ENCODE measurements around the gene TRNP1.
"Not testable (repeated sequence)": the region's sequence is repeated elsewhere in the genome, so short reads cannot be mapped to it uniquely, and the experiment has no call there.

The TRNP1 gene

GRCh38 chr1:26972821-26973220 lies 20.7 kb upstream of the TRNP1 start:
- no peak for DNase-seq (ENCODE audit: low read depth, low spot score)

DNA sequence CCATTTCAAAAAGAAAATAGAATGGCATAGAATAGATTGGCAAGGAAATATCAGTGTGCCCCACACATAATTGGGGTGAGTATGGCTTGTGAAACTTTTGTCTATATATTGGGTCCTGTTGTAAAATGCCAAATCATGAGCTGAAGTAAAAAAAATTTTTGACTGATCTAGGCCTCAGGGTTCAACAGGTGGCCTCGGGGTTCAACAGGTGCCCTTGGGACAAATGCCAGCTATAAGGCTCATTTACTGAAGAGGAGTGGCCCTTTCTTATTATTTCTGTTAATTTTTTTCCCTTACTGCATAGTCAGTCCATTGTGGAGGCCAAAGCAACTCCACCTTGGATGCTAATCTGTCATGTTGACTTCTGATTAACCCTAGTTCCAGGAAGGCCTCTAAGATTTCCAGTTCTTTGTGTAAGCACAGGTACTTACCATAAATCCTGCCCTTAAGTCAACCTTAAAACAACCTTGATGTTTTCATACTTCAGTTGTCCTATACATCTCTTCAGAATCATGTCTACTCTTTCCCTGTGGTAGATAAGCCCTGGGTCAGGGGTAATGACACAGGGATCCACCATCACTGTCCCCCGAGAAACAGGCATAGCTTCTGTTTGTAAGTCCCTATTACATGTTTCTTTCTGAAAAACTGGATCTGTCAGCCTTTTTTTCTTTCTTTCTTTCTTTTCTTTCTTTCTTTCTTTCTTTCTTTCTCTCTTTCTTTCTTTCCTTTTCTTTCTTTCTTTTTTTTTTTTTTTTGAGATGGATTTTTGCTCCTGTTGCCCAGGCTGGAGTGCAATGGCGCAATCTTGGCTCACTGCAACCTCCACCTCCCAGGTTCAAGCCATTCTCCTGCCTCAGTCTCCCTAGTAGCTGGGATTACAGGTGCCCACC lies 16.6 kb upstream of the TRNP1 start:
- no peak for DNase-seq (ENCODE audit: low read depth, low spot score)

GRCh38 chr1:26978901-26979300 lies 14.6 kb upstream of the TRNP1 start:
- no peak for DNase-seq (ENCODE audit: low read depth, low spot score)

DNA sequence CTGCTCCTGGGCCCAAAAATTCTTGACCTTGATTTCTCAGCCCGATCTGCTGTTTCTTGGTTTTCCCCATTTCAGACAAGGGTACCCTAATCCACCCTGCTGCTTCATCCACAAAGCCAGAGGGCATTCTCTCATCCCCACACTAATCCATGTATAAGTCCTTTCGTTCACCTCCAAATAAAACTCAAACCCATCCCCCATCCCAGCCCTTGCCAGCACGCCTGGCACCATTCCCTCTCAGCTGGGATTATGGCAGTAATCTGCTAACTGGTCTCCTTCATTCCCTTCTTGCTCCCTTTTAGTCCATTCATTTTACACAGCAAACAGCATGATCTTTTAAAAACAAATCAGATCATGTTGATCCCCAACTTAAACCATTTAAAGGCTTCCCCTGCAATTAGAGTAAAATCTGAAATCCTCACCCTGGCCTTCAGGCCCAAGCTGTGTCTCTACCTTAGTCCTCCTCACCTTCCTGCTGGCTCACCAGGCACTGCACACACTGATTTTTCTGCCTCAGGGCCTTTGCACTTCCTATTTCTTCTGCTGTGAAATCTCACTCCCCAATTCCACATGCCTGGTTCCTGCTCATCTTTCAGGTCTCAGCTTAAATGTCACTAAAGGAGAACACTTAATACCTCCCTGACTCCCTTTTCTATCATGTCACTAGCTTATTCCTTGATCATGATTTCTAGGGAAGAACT lies 12.2 kb upstream of the TRNP1 start:
- no peak for DNase-seq (ENCODE audit: low read depth, low spot score)

GRCh38 chr1:26983863-26984262 lies 9.6 kb upstream of the TRNP1 start:
- DNase-seq (ENCODE audit: low read depth, low spot score), result no peak

GRCh38 chr1:26984291-26984690 lies 9.2 kb upstream of the TRNP1 start:
- DNase-seq (ENCODE audit: low read depth, low spot score), result no peak

DNA sequence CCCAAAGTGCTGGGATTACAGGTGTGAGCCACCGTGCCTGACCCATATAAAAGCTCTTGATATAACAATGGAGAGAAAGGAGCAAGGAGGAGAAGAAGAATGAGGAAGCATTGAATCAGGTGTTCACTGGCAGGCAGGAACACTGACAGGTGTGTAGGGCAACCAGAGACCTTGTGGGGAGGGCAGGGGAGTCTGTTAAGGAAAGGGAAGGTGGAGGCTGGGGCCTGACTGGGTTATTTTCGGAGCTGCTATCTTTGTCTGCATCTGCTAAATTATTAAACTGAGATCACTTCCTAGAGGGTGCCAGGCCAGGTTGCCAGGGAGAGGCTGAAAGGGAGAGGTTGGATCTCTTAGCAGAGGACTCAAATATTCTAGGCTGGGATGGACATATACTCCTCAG lies 6.8 kb upstream of the TRNP1 start:
- DNase-seq (ENCODE audit: low read depth, low spot score), result no peak

DNA sequence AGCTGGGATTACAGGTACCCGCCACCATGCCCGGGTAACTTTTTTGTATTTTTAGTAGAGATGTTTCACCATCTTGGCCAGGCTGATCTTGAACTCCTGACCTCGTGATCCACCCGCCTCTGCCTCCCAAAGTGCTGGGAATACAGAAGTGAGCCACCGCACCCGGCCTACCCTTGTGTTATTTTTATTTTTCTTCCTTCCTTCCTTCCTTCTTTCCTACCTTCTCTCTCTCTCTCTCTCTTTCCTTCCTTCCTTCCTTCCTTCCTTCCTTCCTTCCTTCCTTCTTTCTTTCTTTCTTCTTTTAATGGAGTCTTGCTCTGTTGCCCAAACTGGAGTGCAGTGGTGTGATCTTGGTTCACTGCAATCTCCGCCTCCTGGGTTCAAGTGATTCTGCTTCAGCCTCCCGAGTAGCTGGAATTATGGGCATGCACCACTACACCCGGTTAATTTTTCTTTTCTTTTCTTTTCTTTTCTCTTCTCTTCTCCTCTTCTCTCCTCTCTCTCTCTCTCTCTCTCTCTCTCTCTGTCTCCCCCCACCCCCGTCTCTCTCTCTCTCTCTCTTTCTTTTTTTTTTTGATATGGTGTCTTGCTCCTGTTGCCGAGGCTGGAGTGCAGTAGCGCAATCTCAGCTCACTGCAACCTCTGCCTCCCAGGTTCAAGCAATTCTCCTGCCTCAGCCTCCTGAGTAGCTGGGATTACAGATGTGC lies 3.9 kb upstream of the TRNP1 start:
- not testable (repeated sequence) for DNase-seq (ENCODE audit: low read depth, low spot score)

- DNase-seq (ENCODE audit: low read depth, low spot score), result no peak
Observed at GRCh38 chr1:26991310-26992116, 2.0 kb upstream of the TRNP1 start.

- DNase-seq (ENCODE audit: low read depth, low spot score), result no peak
Observed at GRCh38 chr1:26994020-26994786, 711 bp downstream of the TRNP1 start.

GRCh38 chr1:26994787-26995517 lies 1.5 kb downstream of the TRNP1 start:
- no peak for DNase-seq (ENCODE audit: low read depth, low spot score)

DNA sequence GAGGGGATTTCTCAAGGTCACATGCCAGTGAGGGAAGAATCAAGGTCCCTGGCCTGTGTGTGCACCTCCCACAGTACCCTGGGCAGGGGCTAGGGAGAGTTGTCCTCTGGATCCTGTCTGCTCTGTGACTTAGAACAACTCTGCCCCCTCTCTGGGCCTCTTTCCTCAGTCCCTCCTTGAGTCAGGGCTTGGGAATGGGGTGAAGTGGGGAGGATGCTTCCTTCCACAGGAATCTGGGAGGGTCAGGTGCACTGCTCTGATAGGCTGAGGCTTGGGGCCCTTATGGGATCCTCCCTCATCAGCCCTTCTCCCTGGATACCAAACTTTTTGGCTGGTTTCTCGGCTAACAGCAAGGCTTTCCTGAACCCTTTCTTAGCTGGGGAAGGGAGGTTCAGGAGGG lies 2.5 kb downstream of the TRNP1 start:
- no peak for DNase-seq (ENCODE audit: low read depth, low spot score)

DNA sequence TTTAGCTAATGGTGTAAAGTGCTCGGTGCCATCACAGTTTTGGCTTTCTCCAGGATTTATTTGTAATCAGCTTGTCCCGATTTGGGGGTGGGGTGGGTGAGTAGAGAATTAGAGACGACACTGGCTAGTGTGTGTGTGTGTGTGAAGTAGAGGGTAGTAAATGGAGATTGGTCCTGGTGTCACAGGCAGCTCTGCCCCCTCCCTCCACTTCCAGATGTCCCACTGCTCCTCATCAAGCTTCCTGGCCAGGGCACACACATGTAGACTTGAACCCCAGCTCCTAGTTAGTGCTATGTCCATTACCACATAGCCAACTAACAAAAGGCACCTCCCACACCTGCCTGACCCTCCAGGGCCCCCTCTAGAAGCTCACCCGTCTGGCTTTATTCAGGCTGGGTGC lies 3.2 kb downstream of the TRNP1 start:
- no peak for DNase-seq (ENCODE audit: low read depth, low spot score)

DNA sequence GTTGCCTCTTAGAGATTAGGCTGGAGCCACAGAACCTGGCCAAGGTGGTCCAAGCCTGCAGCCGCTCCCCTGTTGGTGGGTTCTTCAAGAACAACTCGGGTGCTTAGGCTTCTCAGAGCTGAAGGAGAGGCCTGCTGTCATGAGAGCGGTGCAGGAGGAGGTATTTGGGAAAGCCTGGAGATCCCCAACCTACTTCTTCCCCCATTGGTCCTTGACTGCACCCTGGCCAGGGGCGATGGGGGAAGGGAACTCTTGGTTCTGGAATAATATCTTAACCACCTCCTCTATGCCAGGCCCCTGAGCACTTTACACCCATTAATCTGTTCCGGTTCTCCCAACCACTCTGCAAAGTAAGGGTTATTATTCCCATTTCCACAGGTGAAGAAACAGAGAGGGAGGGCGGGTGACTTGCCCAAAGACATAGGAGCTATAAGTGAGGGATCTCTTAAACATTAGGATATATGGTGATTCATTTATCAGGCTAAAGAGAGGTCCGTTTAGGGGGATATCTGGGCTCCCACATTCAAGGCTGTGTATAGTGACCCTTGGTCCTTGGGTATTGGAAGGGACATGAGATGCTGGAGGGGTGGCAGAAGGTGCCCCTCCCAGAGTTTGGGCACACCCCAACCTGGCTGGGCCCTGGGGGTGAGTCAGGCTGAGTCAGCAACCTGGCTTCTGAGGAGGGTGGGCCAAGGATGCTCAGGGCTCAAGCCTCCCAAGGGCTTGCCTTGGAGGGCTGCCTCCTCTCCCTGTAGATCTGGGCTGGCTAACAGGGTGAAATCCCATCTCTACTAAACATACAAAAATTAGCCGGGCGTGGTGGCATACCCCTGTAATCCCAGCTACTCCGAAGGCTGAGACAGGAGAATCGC lies 5.2 kb downstream of the TRNP1 start:
- no peak for DNase-seq (ENCODE audit: low read depth, low spot score)

- DNase-seq (ENCODE audit: low read depth, low spot score), result no peak
Observed at GRCh38 chr1:26999440-26999987, 6.0 kb downstream of the TRNP1 start.

DNA sequence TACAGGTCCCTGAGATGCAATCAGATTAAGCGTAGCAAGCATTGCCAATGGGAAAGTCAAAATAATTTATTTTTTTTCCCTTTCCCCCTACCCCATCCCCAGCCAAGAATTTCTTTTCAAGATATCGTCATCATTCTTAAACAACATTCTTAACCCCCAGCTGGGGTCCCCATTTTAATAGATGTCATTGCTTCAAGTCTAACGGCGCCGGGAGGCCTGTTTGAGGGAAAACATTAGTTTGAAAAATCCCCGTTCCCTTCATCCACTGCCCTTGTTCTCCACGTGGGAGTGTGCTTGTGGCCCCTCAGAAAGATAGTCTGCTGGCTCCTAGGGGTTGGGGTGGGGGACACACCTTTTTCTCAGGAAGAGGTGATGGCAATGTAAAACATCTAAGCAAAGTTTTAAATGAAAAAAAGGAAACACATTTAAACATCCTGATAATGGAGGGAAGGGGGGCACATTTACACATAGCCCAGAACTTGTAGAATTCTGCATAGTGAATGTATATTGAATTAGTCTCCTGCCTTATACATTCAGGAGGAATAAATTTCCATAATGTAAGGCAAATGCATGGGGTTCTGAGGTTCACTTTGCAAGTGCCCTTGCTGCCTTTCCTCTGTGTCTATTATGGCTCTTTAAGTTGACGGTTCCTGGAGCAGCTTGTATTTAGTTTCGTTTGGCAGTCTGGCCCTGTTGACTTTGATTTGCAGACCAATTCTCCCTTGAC lies 6.8 kb downstream of the TRNP1 start:
- no peak for DNase-seq (ENCODE audit: low read depth, low spot score)

GRCh38 chr1:27000817-27001460 lies 7.4 kb downstream of the TRNP1 start:
- no peak for DNase-seq (ENCODE audit: low read depth, low spot score)

All from activated CD4-positive, CD25-positive, alpha-beta regulatory T cell treated with anti-CD3 and anti-CD28 coated beads, Interleukin-2, amount 50 U/mL, for 16 hours (primary cell).